GM13977 (cell line): ENCODE data around the gene DMD.

Experiments used
- DNase-seq: peaks from one replicate; pipeline ENCODE4 v3.0.0; 2012; ENCODE audit warnings: low spot score
- in situ Hi-C: fragments of 300-500 bp; cut with MboI; formaldehyde crosslinking; loops from one replicate; pipeline ENCODE4 v1.12.0; 2022; ENCODE audit warnings: low sequenced_read_pairs, low pct_unique_long_range_greater_than_20kb, mixed read lengths, inconsistent platforms; ENCODE audit not compliant: unreplicated experiment
- TF ChIP-seq, protein P1 (sequence below): IDR thresholded peaks from 2 replicates; pipeline ENCODE4 v1.5.1; 2012; ENCODE audit warnings: mild to moderate bottlenecking, control low read depth; ENCODE audit not compliant: insufficient read depth; ENCODE audit errors: extremely low read depth, missing control alignments

Gene DMD

DNA sequence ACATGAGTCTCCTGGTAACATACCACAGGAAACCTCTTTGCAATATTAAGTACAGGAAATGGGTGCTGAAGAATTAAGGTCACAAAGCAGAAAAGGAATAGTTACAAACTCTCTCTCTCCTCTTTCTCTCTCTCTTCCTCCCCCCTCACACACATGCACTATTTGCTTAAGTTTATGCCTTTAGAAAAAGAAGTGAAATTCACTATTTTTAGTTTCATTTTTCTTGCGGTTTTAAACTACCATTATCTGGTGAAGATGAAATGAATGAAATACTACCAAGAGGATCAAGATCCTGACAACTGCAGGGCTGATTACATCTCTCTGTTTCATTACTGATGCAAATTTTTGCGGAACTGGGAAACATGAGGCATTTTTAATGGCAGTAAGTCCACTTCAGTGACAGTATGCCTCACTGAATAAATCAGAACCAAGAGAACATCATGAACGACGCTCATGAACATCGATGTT, 2075.2 kb downstream of the DMD start:
- TF ChIP-seq, protein P1, sequence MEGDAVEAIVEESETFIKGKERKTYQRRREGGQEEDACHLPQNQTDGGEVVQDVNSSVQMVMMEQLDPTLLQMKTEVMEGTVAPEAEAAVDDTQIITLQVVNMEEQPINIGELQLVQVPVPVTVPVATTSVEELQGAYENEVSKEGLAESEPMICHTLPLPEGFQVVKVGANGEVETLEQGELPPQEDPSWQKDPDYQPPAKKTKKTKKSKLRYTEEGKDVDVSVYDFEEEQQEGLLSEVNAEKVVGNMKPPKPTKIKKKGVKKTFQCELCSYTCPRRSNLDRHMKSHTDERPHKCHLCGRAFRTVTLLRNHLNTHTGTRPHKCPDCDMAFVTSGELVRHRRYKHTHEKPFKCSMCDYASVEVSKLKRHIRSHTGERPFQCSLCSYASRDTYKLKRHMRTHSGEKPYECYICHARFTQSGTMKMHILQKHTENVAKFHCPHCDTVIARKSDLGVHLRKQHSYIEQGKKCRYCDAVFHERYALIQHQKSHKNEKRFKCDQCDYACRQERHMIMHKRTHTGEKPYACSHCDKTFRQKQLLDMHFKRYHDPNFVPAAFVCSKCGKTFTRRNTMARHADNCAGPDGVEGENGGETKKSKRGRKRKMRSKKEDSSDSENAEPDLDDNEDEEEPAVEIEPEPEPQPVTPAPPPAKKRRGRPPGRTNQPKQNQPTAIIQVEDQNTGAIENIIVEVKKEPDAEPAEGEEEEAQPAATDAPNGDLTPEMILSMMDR: no peak

DNA sequence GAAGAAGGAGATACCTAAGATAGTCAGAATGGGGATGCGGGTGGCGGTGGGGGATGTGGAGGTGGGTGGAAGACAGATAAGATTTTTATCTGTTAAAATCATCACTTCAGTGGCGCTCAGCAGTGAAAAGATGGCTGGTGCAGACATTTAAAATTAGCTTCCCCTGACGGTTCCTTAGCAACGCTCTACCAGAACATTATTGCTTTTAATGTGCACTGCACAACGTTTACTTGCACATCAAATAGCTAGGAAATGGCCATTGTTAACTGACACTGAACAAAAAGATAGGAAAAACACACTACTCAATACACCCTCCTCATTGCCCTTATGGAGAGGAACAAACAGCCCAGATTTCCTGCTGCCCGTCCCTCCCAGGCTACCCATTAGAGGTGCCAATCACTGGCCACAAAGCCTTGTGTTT, 2078.5 kb downstream of the DMD start:
- TF ChIP-seq, protein P1: no peak
- in situ Hi-C loops: no loop called here
- no peak for DNase-seq

More for the DNA sequence above, 2075.2 kb downstream of the DMD start:
- peak; percentile 39 for DNase-seq
- in situ Hi-C loops: no loop called here

DNA sequence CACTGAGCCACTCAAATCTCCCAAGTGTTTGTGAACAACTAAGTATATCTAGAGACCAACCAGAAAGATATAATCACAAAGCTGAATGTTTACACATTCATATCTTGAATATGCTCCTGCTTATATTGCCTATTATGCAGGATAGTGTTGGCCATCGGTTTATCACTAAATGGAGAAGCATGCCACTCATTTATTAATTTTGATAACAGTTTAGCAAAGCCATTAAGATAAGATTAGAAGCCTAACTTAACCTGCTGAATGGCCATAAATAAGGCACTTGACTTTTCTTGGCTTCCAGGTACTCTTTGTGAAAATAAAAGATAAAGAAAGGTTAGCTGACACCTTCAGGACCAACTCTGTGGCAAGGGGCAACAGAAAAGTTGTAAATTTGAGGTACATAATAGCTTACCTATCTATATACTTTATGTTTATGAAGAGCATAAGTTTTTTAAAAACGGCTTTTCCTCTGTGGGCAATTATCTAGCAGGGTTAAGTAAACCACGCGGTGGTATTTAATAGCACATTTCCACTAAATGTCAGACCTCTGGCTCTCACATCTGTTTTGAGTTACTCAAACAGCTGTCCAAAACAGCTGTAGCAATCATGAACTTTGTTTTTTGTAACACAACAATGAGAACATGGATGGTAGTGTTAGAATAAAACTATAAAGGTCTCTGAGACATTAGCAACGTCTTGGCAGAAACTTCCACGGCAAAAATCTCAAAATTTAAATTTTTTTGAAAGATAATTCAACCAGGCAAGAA, 2080.7 kb downstream of the DMD start:
- TF ChIP-seq, protein P1: no peak
- in situ Hi-C loops: no loop called here
- DNase-seq: no peak

DNA sequence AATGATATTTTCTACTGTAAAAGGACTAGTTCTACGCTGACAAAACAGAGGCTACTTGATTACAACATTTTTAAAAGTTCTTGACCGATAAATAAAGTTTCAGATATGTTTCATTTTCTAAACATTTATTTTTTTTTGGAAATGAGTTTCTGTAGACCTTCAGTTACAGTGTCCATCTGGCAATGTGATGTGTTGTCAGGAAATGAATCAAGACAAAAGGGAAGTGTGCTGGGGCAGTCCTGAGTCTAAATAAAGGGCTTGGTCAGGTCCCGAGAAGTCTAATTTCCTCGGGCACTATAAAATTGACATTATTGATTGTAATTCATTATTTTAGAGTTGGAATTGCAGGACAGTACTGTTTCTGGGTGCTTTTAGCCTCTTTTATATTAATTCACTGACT, 2082.5 kb downstream of the DMD start:
- no peak for DNase-seq
- in situ Hi-C loops: no loop called here
- TF ChIP-seq, protein P1: no peak

DNA sequence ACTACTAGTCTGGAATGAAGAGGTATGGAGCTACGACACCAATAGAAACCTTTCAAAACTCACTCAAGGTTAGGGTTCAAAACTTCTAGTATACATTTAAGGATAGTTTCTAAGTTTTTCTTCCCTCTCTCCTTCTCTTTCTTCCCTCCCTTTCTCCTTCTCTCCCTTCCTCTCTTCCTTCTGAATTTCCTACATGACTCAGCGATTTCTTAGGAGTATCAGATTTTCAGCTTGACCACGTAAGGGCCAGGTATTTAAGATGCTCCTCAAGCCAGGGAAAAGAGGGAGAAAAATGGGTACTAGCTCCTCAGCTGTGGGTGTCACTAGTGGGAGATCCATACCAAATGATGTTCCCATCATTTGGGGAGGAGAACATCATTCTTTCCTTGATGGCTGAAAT, 2083.6 kb downstream of the DMD start:
- DNase-seq: no peak
- TF ChIP-seq, protein P1: no peak
- in situ Hi-C loops: no loop called here

DNA sequence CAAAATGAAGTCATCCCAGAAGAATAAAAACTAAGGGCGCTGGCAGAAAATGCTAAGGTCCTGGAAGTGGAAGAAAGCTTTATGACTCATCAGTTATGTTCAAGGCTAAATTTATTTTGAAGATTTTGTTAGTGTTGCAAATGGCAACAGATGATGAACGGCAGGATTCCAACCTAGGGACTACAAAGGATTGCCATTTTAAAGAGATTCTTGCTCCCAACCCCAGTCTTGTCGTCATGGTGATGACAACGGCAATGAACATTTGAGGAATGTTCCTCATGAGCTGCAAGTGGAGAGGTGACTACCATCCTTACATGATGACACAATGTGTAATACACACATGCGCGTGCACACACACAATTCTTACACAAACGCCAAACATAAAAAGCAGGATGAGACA, 2085.1 kb downstream of the DMD start:
- TF ChIP-seq, protein P1: no peak
- DNase-seq: no peak
- in situ Hi-C loops: no loop called here
